Measurements from ENCODE around the gene MLC1. TPM values are rescaled to one million over a fixed set of nuclear protein-coding genes. Genes with fewer than 3 reads are reported as not detected.

MLC1 gene
- total and polyA plus RNA-seq, 7 donors = under 0.01 TPM; not detected in 6

DNA sequence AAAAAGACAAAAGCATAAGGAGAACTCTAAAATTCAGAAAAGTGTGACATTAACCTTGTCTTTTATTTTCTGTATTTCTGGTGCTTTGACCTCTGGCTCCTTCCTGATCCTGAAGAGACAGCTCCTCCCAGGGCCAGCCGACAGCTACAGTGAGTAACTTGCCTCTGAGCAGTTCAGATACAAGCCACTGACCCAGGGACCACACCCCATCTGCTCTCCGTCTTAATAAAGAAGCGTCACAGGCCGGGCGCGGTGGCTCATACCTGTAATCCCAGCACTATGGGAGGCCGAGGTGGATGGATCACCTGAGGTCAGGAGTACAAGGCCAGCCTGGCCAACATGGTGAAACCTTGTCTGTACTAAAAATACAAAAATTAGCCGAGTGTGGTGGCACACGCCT lies 6.5 kb downstream of the MLC1 start:
- intact Hi-C loops (cut with DNase I) = no loop called here
- 80 to 88% (median 81%) methylated on average over 9 of the region's 9 CpGs for WGBS, 3 donors
- H3K9me3 ChIP-seq = no peaks in the 10 kb centered on the region
- no peak for DNase-seq
- peaks cover 0 to 30% (median 3%) of the 10 kb centered on the region in 3 donors for H3K27me3 ChIP-seq (ENCODE audit: insufficient read depth in 3 of 3, low read length in 2 of 3)
- H3K36me3 ChIP-seq (ENCODE audit: insufficient read depth in 1 of 2, low read depth in 1 of 2) = no peaks in the 10 kb centered on the region
- H3K27ac ChIP-seq = no peak overlapping the region
- TF ChIP-seq, protein P1, sequence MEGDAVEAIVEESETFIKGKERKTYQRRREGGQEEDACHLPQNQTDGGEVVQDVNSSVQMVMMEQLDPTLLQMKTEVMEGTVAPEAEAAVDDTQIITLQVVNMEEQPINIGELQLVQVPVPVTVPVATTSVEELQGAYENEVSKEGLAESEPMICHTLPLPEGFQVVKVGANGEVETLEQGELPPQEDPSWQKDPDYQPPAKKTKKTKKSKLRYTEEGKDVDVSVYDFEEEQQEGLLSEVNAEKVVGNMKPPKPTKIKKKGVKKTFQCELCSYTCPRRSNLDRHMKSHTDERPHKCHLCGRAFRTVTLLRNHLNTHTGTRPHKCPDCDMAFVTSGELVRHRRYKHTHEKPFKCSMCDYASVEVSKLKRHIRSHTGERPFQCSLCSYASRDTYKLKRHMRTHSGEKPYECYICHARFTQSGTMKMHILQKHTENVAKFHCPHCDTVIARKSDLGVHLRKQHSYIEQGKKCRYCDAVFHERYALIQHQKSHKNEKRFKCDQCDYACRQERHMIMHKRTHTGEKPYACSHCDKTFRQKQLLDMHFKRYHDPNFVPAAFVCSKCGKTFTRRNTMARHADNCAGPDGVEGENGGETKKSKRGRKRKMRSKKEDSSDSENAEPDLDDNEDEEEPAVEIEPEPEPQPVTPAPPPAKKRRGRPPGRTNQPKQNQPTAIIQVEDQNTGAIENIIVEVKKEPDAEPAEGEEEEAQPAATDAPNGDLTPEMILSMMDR (IDR thresholded peaks at IDR 0.05) = no peak
- no peak overlapping the region for H3K4me3 ChIP-seq
- no peaks in the 10 kb centered on the region for H3K4me1 ChIP-seq
- no peak for ATAC-seq

DNA sequence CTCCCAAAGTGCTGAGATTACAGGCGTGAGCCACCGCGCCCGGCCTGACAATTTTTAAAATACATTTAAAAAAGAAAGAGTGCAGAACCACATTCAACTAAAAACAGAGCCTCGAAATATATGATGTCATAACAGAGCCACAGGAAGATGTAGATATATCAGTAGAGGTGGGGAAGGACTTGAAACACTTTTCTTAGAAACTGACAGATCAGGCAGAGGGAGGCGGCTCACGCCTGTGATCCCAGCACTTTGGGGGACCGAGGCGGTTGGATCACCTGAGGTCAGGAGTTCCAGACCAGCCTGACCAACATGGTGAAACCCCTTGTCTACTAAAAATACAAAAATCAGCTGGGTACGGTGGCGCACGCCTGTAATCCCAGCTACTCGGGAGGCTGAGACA lies 7.0 kb downstream of the MLC1 start:
- TF ChIP-seq, protein P1 (IDR thresholded peaks at IDR 0.05) = no peak
- H3K27ac ChIP-seq = no peak overlapping the region
- WGBS, 3 donors = 94 to 95% (median 94%) methylated on average over 13 of the region's 13 CpGs
- DNase-seq (no peak), ATAC-seq (no peak)
- peaks cover 0 to 26% (median 1%) of the 10 kb centered on the region in 3 donors for H3K27me3 ChIP-seq (ENCODE audit: insufficient read depth in 3 of 3, low read length in 2 of 3)
- H3K9me3 ChIP-seq = no peaks in the 10 kb centered on the region
- no peak overlapping the region for H3K4me3 ChIP-seq
- H3K36me3 ChIP-seq (ENCODE audit: insufficient read depth in 1 of 2, low read depth in 1 of 2) = no peaks in the 10 kb centered on the region
- H3K4me1 ChIP-seq = no peaks in the 10 kb centered on the region
- intact Hi-C loops (cut with DNase I) = no loop called here

DNA sequence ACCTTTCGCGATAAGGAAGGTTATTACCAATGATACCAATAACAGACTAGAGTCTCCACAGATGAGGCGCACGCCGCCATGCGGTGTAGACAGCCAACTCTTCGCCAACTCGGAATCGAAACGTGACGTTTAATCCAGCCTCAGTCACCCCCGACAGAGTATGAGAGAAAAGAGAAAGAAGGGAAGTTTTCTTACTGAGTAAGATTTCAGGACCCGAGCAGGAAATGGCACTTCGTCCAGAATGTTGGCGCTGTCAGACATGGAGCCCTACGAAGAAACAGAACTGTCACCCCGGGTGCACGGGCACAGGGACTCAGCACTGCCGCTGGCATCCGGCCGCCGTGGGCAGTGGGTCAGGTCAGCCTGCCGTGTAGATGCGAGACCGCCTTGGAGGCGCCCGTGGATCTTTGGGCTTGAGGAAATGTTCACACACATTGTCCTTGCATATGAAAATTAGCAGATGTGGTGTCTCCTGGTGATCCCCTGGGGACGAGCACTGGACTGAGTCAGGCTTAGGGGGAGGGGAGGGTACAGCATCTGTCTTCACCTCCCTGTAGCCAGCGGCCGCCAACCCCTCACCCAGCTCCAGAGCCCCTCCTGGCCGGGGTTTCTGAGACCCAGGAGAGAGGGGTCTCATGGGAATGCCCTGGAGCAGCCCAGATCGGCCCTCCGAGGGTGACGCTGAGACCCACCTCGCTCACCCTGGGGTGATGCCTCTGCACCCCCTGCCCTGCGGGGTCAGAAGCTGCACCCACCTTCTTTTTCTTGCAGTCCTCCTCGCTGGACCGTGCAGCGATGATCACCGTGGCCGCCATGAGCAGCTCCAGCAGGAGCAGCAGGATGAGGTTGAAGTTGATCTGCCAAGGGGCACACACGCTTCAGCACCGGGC lies 8.3 kb downstream of the MLC1 start:
- DNase-seq (no peak), ATAC-seq (no peak)
- H3K27me3 ChIP-seq (ENCODE audit: insufficient read depth in 3 of 3, low read length in 2 of 3) = peaks cover 0 to 21% (median 0%) of the 10 kb centered on the region in 3 donors
- H3K4me3 ChIP-seq = no peak overlapping the region
- TF ChIP-seq, protein P1 (IDR thresholded peaks at IDR 0.05) = no peak
- H3K9me3 ChIP-seq = no peaks in the 10 kb centered on the region
- no peaks in the 10 kb centered on the region for H3K36me3 ChIP-seq (ENCODE audit: insufficient read depth in 1 of 2, low read depth in 1 of 2)
- H3K27ac ChIP-seq = no peak overlapping the region
- intact Hi-C loops (cut with DNase I) = no loop called here
- WGBS, 3 donors = 74 to 81% (median 78%) methylated on average over 42 to 43 of the region's 43 CpGs
- H3K4me1 ChIP-seq = no peaks in the 10 kb centered on the region

DNA sequence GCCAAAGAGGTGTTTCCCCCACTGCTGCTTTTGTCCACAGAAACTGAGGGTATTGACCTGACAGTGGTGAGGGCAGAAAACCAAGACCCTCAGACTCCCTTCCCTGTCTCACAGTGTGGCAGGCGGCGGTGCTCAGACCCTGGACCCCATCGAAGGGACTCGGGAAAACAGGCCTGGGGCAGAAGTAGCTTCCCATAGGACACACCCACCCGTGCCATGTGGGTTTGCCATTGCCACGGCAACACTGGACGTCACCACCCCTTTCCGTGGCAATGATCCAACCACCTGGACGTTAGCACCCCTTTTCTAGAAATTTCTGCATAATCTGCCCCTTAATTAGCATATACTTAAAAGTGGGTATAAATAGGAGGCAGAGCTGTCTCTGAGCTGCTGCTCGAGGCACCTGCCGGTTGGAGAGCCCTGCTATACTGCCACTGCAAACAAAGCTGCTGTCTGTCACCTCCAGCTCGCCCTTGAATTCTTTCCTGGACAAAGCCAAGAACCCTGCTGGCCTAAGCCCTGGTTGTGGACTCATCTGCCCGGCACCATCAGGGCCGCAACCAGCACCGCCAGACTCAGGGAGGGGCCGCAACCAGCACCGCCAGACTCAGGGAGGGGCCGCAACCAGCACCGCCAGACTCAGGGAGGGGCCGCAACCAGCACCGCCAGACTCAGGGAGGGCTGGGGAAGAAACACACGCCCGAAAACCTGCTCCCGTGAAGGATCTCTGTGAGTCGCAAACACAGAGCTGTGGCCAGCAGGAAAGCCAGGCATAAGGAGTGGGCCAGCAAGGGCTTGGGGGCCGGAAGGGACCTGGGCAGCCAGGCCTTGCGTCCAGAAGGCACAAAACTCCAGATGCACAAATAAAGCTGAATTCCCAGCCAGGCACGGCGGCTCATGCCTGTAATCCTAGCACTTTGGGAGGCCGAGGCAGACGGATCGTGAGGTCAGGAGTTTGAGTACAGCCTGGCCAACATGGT lies 10.4 kb downstream of the MLC1 start:
- intact Hi-C loops (cut with DNase I) = no loop called here
- Histone ChIP-seq H3K9me3 (no peaks in the 10 kb centered on the region), H3K27ac (no peak overlapping the region), H3K36me3 (ENCODE audit: insufficient read depth in 1 of 2, low read depth in 1 of 2) (no peaks in the 10 kb centered on the region), H3K4me1 (no peaks in the 10 kb centered on the region), H3K27me3 (ENCODE audit: insufficient read depth in 3 of 3, low read length in 2 of 3) (peaks cover 0 to 17% (median 0%) of the 10 kb centered on the region in 3 donors), H3K4me3 (no peak overlapping the region)
- ATAC-seq (no peak), DNase-seq (no peak)
- WGBS, 3 donors = 57 to 68% (median 61%) methylated on average over 32 of the region's 32 CpGs
- TF ChIP-seq, protein P1 (IDR thresholded peaks at IDR 0.05) = no peak

All from psoas muscle (tissue), 8 donors.